ENCODE results near the gene SLC6A12.

The SLC6A12 gene

GRCh38 chr12:212715-213526, 1.0 kb downstream of the SLC6A12 start:
- no peak for DNase-seq

- DNase-seq, result peak; percentile 22
Measured at GRCh38 chr12:212415-212714, 1.6 kb downstream of the SLC6A12 start.

- DNase-seq, result no peak
Measured at GRCh38 chr12:211639-212414, 2.1 kb downstream of the SLC6A12 start.

- DNase-seq, result no peak
Measured at GRCh38 chr12:211142-211465, 2.9 kb downstream of the SLC6A12 start.

- DNase-seq, result no peak
Measured at GRCh38 chr12:210277-211141, 3.4 kb downstream of the SLC6A12 start.

- no peak for DNase-seq
Measured at GRCh38 chr12:209851-210250, 4.1 kb downstream of the SLC6A12 start.

GRCh38 chr12:209246-209645, 4.7 kb downstream of the SLC6A12 start:
- DNase-seq, result no peak

GRCh38 chr12:208813-209212, 5.1 kb downstream of the SLC6A12 start:
- DNase-seq, result no peak

- DNase-seq, result no peak
Measured at GRCh38 chr12:207804-208203, 6.2 kb downstream of the SLC6A12 start.

- DNase-seq, result no peak
Measured at GRCh38 chr12:206746-207440, 7.1 kb downstream of the SLC6A12 start.

- DNase-seq, result no peak
Measured at GRCh38 chr12:205026-205425, 8.9 kb downstream of the SLC6A12 start.

- no peak for DNase-seq
Measured at GRCh38 chr12:204261-204678, 9.7 kb downstream of the SLC6A12 start.

GRCh38 chr12:203462-204260, 10.3 kb downstream of the SLC6A12 start:
- DNase-seq, result no peak

- no peak for DNase-seq
Measured at GRCh38 chr12:203074-203461, 10.9 kb downstream of the SLC6A12 start.

GRCh38 chr12:202081-202731, 11.8 kb downstream of the SLC6A12 start:
- no peak for DNase-seq

GRCh38 chr12:201361-201760, 12.6 kb downstream of the SLC6A12 start:
- DNase-seq, result no peak

- no peak for DNase-seq
Measured at GRCh38 chr12:198705-199104, 15.3 kb downstream of the SLC6A12 start.

- no peak for DNase-seq
Measured at GRCh38 chr12:197911-198695, 15.9 kb downstream of the SLC6A12 start.

GRCh38 chr12:197347-197746, 16.6 kb downstream of the SLC6A12 start:
- no peak for DNase-seq

GRCh38 chr12:196436-196835, 17.5 kb downstream of the SLC6A12 start:
- DNase-seq, result no peak

GRCh38 chr12:195951-196350, 18.0 kb downstream of the SLC6A12 start:
- DNase-seq, result no peak
